HEK293 (cell line): ENCODE data around the gene SULT2A1.

Experiments
- BCL6B ChIP-seq: fragments of 450-650 bp; formaldehyde crosslinking; IDR thresholded peaks from 2 replicates; pipeline ENCODE4 v1.5.1; 2017; ENCODE audit warnings: missing biosample characterization, missing genetic modification characterization
- CTCF ChIP-seq: fragments of 450-650 bp; formaldehyde crosslinking; IDR thresholded peaks from 2 replicates; pipeline ENCODE4 v1.5.1; 2016; ENCODE audit warnings: missing biosample characterization, missing genetic modification characterization
- HOXA7 ChIP-seq: sonication (generic); formaldehyde crosslinking; IDR thresholded peaks from 2 replicates; pipeline ENCODE4 v1.8.1; 2022; ENCODE audit warnings: missing genetic modification reagents, borderline replicate concordance
- PRDM10 ChIP-seq: fragments of 450-650 bp; formaldehyde crosslinking; IDR thresholded peaks from 2 replicates; pipeline ENCODE4 v1.5.1; 2016; ENCODE audit warnings: missing biosample characterization, missing genetic modification characterization
- REST ChIP-seq: fragments of 450-650 bp; formaldehyde crosslinking; IDR thresholded peaks from 2 replicates; pipeline ENCODE4 v1.5.1; 2016; ENCODE audit warnings: missing biosample characterization, missing genetic modification characterization
- ZNF174 ChIP-seq: fragments of 450-650 bp; formaldehyde crosslinking; IDR thresholded peaks from 2 replicates; pipeline ENCODE4 v1.5.0; 2017; ENCODE audit warnings: missing biosample characterization, mild to moderate bottlenecking, missing genetic modification characterization
- ZNF580 ChIP-seq: fragments of 450-650 bp; formaldehyde crosslinking; IDR thresholded peaks from 2 replicates; pipeline ENCODE4 v1.5.1; 2016; ENCODE audit warnings: missing biosample characterization, missing genetic modification characterization
- ZNF654 ChIP-seq: fragments of 450-650 bp; formaldehyde crosslinking; IDR thresholded peaks from 2 replicates; pipeline ENCODE4 v1.5.1; 2016; ENCODE audit warnings: low read depth, missing biosample characterization, missing genetic modification characterization
- ZNF660 ChIP-seq: fragments of 450-650 bp; IDR thresholded peaks from 2 replicates; pipeline ENCODE4 v1.5.1; 2018; ENCODE audit warnings: missing biosample characterization, mild to moderate bottlenecking, missing genetic modification characterization
- ZNF701 ChIP-seq: fragments of 450-650 bp; formaldehyde crosslinking; IDR thresholded peaks from 2 replicates; pipeline ENCODE4 v1.5.1; 2016; ENCODE audit warnings: missing biosample characterization, missing genetic modification characterization
- ZNF776 ChIP-seq: fragments of 450-650 bp; formaldehyde crosslinking; IDR thresholded peaks from 2 replicates; pipeline ENCODE4 v1.5.0; 2017; ENCODE audit warnings: missing biosample characterization, missing genetic modification characterization, borderline replicate concordance

GRCh38 chr19:47896019-47896418 lies 9.9 kb upstream of the SULT2A1 start:
- no peak for TF ChIP-seq PRDM10
- no peak for TF ChIP-seq ZNF776 (tag by site-specific recombination)
- TF ChIP-seq HOXA7 (CRISPR knock-in tag), result no peak
- TF ChIP-seq CTCF (tag by site-specific recombination), result no peak
- TF ChIP-seq REST, result no peak
- no peak for TF ChIP-seq ZNF174 (tag by site-specific recombination)
- no peak for TF ChIP-seq ZNF701 (tag by site-specific recombination)
- no peak for TF ChIP-seq BCL6B (tag by site-specific recombination)
- TF ChIP-seq ZNF660, result no peak
- no peak for TF ChIP-seq ZNF580
- TF ChIP-seq ZNF654 (tag by site-specific recombination), result no peak
